GM12891 (cell line): ENCODE data around the gene TXK.

ENCODE experiments used
- DNase-seq: peaks from one replicate; pipeline ENCODE4 v3.0.0; 2011; ENCODE audit warnings: low spot score; ENCODE audit not compliant: insufficient read length
- FAIRE-seq: peaks from 2 replicates; lab custom pipeline; 2011; peaks lifted over from hg19 to GRCh38; lab: Jason Lieb, UNC
- PAX5 ChIP-seq: IDR thresholded peaks from 2 replicates; pipeline ENCODE4 v1.6.1; 2011; ENCODE audit warnings: low read length, moderate library complexity, mild to moderate bottlenecking; ENCODE audit not compliant: insufficient read depth, severe bottlenecking
- POLR2A ChIP-seq: IDR thresholded peaks from 2 replicates; pipeline ENCODE4 v1.6.1; 2011; ENCODE audit warnings: low read depth, low read length, control low read depth
- POLR2AphosphoS5 ChIP-seq: IDR thresholded peaks from 2 replicates; pipeline ENCODE4 v1.6.1; 2011; ENCODE audit warnings: low read depth, low read length, control low read depth
- POU2F2 ChIP-seq: IDR thresholded peaks from 2 replicates; pipeline ENCODE4 v1.6.1; 2011; ENCODE audit warnings: low read depth, mild to moderate bottlenecking, control low read depth, low read length, moderate library complexity
- SPI1 ChIP-seq: IDR thresholded peaks from 2 replicates; pipeline ENCODE4 v1.6.1; 2011; ENCODE audit warnings: low read depth, low read length, control low read depth
- TAF1 ChIP-seq: IDR thresholded peaks from 2 replicates; pipeline ENCODE4 v1.6.1; 2011; ENCODE audit warnings: low read depth, low read length, control low read depth

TXK gene

GRCh38 chr4:48109413-48110263 is 24.4 kb downstream of the TXK start:
- peak; percentile 22 for DNase-seq
- peak; percentile 74 for FAIRE-seq
- no peak for TF ChIP-seq PAX5
- no peak for TF ChIP-seq POLR2AphosphoS5
- no peak for TF ChIP-seq SPI1
- TF ChIP-seq TAF1, result no peak
- TF ChIP-seq POLR2A, result no peak
- no peak for TF ChIP-seq POU2F2

GRCh38 chr4:48108309-48109073 is 25.6 kb downstream of the TXK start:
- DNase-seq (no peak), FAIRE-seq (peak; percentile 52)
- no peak for TF ChIP-seq TAF1
- no peak for TF ChIP-seq SPI1
- TF ChIP-seq POLR2AphosphoS5, result no peak
- TF ChIP-seq PAX5, result no peak
- no peak for TF ChIP-seq POU2F2
- no peak for TF ChIP-seq POLR2A

- TF ChIP-seq SPI1 (no peak), POU2F2 (no peak), POLR2AphosphoS5 (no peak), TAF1 (no peak), PAX5 (no peak), POLR2A (no peak)
- FAIRE-seq, result no peak
- DNase-seq, result no peak
These were observed 28.8 kb downstream of the TXK start for GRCh38 chr4:48105230-48105629.

- FAIRE-seq (peak; percentile 59), DNase-seq (no peak)
- TF ChIP-seq TAF1, result no peak
These were observed 30.4 kb downstream of the TXK start for GRCh38 chr4:48103483-48104139.

GRCh38 chr4:48102303-48102702 is 31.7 kb downstream of the TXK start:
- FAIRE-seq (no peak), DNase-seq (no peak)
- TF ChIP-seq POLR2AphosphoS5 (no peak), TAF1 (no peak), POU2F2 (no peak), SPI1 (no peak), PAX5 (no peak), POLR2A (no peak)

- DNase-seq (no peak), FAIRE-seq (no peak)
- TF ChIP-seq POLR2AphosphoS5 (no peak), POU2F2 (no peak), SPI1 (no peak), TAF1 (no peak), POLR2A (no peak), PAX5 (no peak)
These were observed 33.8 kb downstream of the TXK start for GRCh38 chr4:48100256-48100655.

- FAIRE-seq (no peak), DNase-seq (no peak)
- TF ChIP-seq PAX5 (no peak), TAF1 (no peak), SPI1 (no peak), POLR2AphosphoS5 (no peak), POLR2A (no peak)
These were observed 38.6 kb downstream of the TXK start for GRCh38 chr4:48095441-48095840.

GRCh38 chr4:48093991-48094416 is 40.0 kb downstream of the TXK start:
- FAIRE-seq (no peak), DNase-seq (no peak)
- TF ChIP-seq TAF1, result no peak
- no peak for TF ChIP-seq SPI1
- TF ChIP-seq POLR2A, result no peak
- TF ChIP-seq PAX5, result no peak
- TF ChIP-seq POU2F2, result no peak
- TF ChIP-seq POLR2AphosphoS5, result no peak

- TF ChIP-seq POLR2AphosphoS5 (no peak), POLR2A (no peak), SPI1 (no peak), PAX5 (no peak), TAF1 (no peak), POU2F2 (no peak)
These were observed 43.4 kb downstream of the TXK start for GRCh38 chr4:48090621-48091020.

More at GRCh38 chr4:48090621-48091020, 43.4 kb downstream of the TXK start:
- DNase-seq (no peak), FAIRE-seq (no peak)
